Thymus (tissue), 11 donors: ENCODE results near the gene OSBPL1A. TPM values are rescaled to one million over a fixed set of nuclear protein-coding genes. Genes with fewer than 3 reads are reported as not detected.

Experiments used
- DNase-seq, 9 donors: peaks; one replicate each; pipeline ENCODE4 v3.0.0-alpha.2; 2013; ENCODE audit warnings: low spot score in 9 of 9, low read depth in 6 of 9, missing footprints in 1 of 9
- H3K27ac ChIP-seq, 2 donors: one replicate each; pipeline ENCODE4 v1.5.1; 2013; ENCODE audit warnings: control low read depth in 1 of 2, low read depth in 1 of 2, low read length in 1 of 2, mild to moderate bottlenecking in 1 of 2, moderate library complexity in 1 of 2
- H3K27me3 ChIP-seq, 2 donors: one replicate each; pipeline ENCODE4 v1.5.1; 2013; ENCODE audit warnings: low read length in 1 of 2; ENCODE audit not compliant: control insufficient read depth in 2 of 2, insufficient read depth in 1 of 2
- H3K36me3 ChIP-seq, 2 donors: one replicate each; pipeline ENCODE4 v1.5.1; 2013; ENCODE audit warnings: low read length in 1 of 2, mild to moderate bottlenecking in 1 of 2, moderate library complexity in 1 of 2; ENCODE audit not compliant: control insufficient read depth in 2 of 2, insufficient read depth in 2 of 2
- H3K4me1 ChIP-seq, 2 donors: one replicate each; pipeline ENCODE4 v1.5.1; 2013; ENCODE audit warnings: low read length in 2 of 2; ENCODE audit not compliant: control insufficient read depth in 2 of 2, insufficient read depth in 2 of 2
- H3K4me3 ChIP-seq, 2 donors: one replicate each; pipeline ENCODE4 v1.5.1; 2013; ENCODE audit warnings: low read length in 2 of 2, control low read depth in 1 of 2, mild to moderate bottlenecking in 1 of 2
- H3K9me3 ChIP-seq, 2 donors: one replicate each; pipeline ENCODE4 v1.5.1; 2013; ENCODE audit warnings: low read length in 1 of 2, mild to moderate bottlenecking in 1 of 2; ENCODE audit not compliant: control insufficient read depth in 2 of 2, insufficient read depth in 1 of 2
- WGBS: extraction: QIAGEN DNeasy Blood & Tissue Kit; methylation state at CpG from one replicate; pipeline ENCODE4 v1.1.7; 2013; 5-methylcytosine and 5-hydroxymethylcytosine counted together
- polyA plus RNA-seq: library from polyadenylated mRNA; stranded (reverse); fragments of 200-250 nt; gene quantifications from one replicate; pipeline ENCODE4 v1.2.3, GENCODE V29; 2013
- total RNA-seq: library from RNA; stranded (reverse); fragments of 120-200 nt; gene quantifications from one replicate; pipeline ENCODE4 v1.2.4, GENCODE V29; 2013
- donor health status: healthy.

OSBPL1A gene
- total and polyA plus RNA-seq, 2 donors = 10.7 to 21.0 TPM

DNA sequence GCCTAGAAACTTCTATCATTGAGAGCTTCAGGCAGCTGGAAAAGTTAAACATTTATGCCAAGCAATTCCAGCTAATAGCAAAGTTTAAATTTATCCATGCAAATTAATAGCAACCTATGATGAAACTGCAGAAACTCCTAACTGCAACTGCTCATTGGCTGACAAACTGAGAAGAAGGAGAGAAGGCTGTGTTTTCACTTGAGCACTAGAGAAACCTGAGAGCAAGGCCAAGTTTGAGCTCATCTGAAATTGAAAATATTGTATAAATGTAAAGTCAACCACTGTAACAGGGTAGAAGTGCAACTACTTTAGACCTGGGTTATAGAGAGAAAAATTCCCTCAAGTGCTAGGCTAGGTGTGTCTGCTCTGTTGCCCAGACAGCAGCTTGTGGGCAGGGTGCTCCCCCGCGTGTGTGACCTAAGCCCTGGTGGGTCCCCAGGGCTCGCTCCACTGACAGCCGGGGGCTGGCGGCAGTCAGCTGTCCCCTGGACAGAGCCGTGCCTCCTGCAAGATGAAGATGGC lies 208.6 kb downstream of the OSBPL1A start:
- H3K4me1 ChIP-seq = no peaks in the 10 kb centered on the region
- H3K27me3 ChIP-seq = no peaks in the 10 kb centered on the region
- no peak overlapping the region for H3K4me3 ChIP-seq
- 88% methylated on average over 6 of the region's 6 CpGs for WGBS
- H3K27ac ChIP-seq = no peak overlapping the region
- no peaks in the 10 kb centered on the region for H3K36me3 ChIP-seq
- no peaks in the 10 kb centered on the region for H3K9me3 ChIP-seq
- no peak for DNase-seq

DNA sequence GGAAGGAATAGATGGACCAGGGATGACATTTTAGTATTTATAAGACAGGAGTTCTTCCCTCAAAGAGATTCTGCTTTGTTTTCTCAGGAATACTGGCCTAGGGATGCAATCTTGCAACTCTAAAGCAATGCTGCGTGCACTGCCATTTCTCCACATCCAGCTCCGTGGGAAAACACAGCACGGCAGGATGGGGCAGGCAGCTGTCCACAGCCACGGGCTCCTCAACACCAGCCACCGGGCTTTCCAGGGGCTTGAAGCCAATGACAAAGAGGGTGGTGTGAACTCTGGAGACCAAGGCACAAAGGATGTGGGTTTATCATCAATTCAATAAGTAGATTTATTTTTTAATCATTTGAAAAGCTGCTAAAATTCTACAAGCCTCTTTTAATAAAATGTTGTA lies 209.5 kb downstream of the OSBPL1A start:
- DNase-seq = no peak
- Histone ChIP-seq H3K27me3 (no peaks in the 10 kb centered on the region), H3K27ac (no peak overlapping the region), H3K36me3 (no peaks in the 10 kb centered on the region), H3K9me3 (no peaks in the 10 kb centered on the region), H3K4me1 (no peaks in the 10 kb centered on the region), H3K4me3 (no peak overlapping the region)
- WGBS = 95% methylated on average over 5 of the region's 5 CpGs

DNA sequence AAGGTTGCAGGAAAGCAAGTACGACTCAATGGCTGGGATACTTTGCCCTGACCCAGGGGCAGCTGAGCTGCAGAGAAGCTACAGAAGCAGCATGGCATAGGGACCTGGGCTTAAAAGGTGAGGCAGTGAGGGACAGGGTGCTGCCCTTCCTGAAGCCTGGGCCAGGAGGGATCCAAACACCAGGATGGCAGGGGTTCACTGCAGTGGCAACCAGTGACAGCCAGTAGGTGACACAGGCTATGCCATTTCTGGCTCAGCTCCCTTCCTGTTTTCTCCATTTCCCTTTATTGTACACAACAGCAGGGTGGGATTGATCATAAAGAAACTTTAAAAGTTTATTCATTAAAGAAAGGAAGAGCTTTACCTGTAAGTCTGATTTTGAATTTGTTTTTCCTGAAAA lies 209.9 kb downstream of the OSBPL1A start:
- H3K36me3 ChIP-seq = no peaks in the 10 kb centered on the region
- H3K27me3 ChIP-seq = no peaks in the 10 kb centered on the region
- no peaks in the 10 kb centered on the region for H3K4me1 ChIP-seq
- no peak overlapping the region for H3K4me3 ChIP-seq
- whole genome bisulfite sequencing = 98% methylated on average over 1 of the region's 1 CpG
- no peak overlapping the region for H3K27ac ChIP-seq
- no peak for DNase-seq
- no peaks in the 10 kb centered on the region for H3K9me3 ChIP-seq

DNA sequence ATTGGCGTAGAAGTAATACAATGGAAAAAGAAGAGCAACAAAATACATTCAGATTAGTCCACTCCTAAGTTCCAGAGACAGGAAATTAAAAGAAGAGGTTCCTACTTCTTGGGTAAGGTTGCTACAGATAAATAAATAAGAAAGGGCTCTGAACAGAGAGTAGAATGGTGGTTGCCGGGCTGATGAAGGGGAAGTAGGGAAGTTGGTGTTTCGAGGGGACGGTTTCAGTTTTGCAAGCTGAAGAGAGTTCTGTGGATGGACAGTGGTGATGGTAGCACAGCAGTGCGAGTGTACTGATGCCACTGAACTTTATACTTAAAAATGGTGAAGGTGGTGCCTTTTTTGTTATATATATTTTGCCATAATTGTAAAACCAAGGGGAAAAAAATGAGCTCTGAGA lies 210.6 kb downstream of the OSBPL1A start:
- WGBS = 74% methylated on average over 5 of the region's 5 CpGs
- no peaks in the 10 kb centered on the region for H3K27me3 ChIP-seq
- no peak overlapping the region for H3K4me3 ChIP-seq
- H3K36me3 ChIP-seq = no peaks in the 10 kb centered on the region
- H3K9me3 ChIP-seq = no peaks in the 10 kb centered on the region
- no peak overlapping the region for H3K27ac ChIP-seq
- no peaks in the 10 kb centered on the region for H3K4me1 ChIP-seq
- DNase-seq = no peak

DNA sequence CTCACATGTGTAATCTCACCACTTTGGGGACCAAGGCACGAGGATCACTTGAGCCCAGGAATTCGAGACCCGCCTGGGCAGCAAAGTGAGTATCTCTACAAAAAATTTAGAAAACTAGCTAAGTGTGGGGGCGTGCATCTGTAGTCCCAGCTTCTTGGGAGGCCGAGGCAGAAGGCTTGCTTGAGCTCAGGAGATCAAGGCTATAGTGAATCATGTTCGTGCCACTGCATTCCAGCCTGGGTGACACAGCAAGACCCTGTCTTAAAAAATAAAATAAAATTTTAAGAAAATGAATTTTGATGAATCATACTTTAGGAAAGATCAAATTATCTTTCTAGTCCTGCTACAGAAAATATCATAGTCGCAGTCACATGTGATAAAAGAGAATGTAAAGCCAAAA lies 211.8 kb downstream of the OSBPL1A start:
- Histone ChIP-seq H3K4me3 (no peak overlapping the region), H3K36me3 (no peaks in the 10 kb centered on the region), H3K27ac (no peak overlapping the region), H3K27me3 (no peaks in the 10 kb centered on the region), H3K9me3 (no peaks in the 10 kb centered on the region), H3K4me1 (no peaks in the 10 kb centered on the region)
- DNase-seq = no peak
- 99% methylated on average over 7 of the region's 7 CpGs for WGBS

DNA sequence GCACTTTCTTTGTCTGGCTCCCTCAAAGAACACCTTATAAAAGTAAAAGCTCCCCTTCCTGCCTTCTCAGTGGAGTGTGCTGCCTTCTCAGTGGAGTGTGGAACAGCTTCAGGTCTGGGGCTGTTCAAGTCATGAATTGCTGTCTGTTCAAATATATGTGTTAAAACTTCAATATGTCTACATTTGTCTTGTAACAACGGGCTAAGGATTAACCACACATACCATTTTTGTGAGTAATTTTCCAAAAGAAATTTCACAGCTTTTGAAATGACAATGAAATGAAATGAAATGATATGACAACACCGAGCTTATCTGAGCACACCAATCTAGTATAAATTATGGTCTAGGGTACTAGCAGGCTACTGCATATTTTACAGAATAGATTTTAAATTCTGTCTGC lies 215.8 kb downstream of the OSBPL1A start:
- no peaks in the 10 kb centered on the region for H3K9me3 ChIP-seq
- 95% methylated on average over 2 of the region's 2 CpGs for WGBS
- no peaks in the 10 kb centered on the region for H3K4me1 ChIP-seq
- no peaks in the 10 kb centered on the region for H3K27me3 ChIP-seq
- H3K36me3 ChIP-seq = no peaks in the 10 kb centered on the region
- no peak overlapping the region for H3K4me3 ChIP-seq
- H3K27ac ChIP-seq = no peak overlapping the region
- DNase-seq = no peak

DNA sequence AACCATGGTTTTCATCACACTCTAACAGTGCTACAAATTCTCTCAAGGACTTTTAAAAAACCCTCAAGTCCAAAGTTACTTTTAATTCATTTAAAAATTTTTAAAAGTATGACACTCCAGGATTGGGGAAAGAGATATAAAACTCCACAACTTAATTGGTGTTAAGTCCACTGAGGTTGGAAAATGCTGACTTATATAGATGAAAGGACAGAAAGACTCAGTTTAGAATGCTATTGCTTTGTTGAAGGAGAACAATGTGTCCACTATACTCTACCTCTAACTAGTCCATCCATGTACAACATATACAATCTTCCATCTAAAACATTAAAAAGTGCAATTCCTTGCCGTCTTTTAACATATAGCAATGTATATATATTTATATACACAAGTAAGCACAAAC lies 217.6 kb downstream of the OSBPL1A start:
- no peak for DNase-seq

DNA sequence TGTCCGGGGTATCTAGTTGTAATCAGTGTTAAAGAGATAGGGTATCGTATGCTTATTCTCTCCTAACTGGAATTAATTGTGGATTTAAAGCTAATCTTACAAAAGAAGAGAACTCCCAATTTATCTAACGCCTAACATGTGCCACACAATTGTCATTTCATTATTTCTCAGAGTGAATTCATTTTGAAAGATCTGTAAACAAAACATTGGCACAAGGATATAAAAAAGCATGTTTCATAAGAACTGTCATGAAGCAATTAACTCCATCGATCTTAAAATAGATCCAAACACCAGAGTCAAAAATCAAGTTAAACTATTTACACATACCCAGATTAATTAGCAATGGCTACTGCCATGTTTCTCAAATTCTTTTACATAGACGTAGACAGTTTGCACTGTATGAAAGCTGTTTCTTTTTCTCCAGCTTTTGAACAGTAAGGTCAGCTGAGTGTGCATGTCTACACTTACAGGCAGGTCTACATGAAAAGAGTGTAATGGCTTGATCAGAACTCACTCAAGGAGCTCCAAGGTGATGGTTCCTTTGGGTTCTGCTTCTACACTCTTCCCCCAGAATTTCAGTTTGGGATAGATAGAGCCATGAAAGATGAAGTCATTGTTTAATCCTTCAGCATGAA lies 220.0 kb downstream of the OSBPL1A start:
- H3K27me3 ChIP-seq = no peaks in the 10 kb centered on the region
- H3K4me1 ChIP-seq = no peaks in the 10 kb centered on the region
- no peak overlapping the region for H3K4me3 ChIP-seq
- DNase-seq = no peak
- 97% methylated on average over 5 of the region's 5 CpGs for WGBS
- no peak overlapping the region for H3K27ac ChIP-seq
- H3K36me3 ChIP-seq = no peaks in the 10 kb centered on the region
- no peaks in the 10 kb centered on the region for H3K9me3 ChIP-seq

More for the DNA sequence above, 217.6 kb downstream of the OSBPL1A start:
- Histone ChIP-seq H3K27me3 (no peaks in the 10 kb centered on the region), H3K9me3 (no peaks in the 10 kb centered on the region), H3K36me3 (no peaks in the 10 kb centered on the region), H3K4me1 (no peaks in the 10 kb centered on the region), H3K4me3 (no peak overlapping the region), H3K27ac (no peak overlapping the region)
- 97% methylated on average over 1 of the region's 1 CpG for WGBS

DNA sequence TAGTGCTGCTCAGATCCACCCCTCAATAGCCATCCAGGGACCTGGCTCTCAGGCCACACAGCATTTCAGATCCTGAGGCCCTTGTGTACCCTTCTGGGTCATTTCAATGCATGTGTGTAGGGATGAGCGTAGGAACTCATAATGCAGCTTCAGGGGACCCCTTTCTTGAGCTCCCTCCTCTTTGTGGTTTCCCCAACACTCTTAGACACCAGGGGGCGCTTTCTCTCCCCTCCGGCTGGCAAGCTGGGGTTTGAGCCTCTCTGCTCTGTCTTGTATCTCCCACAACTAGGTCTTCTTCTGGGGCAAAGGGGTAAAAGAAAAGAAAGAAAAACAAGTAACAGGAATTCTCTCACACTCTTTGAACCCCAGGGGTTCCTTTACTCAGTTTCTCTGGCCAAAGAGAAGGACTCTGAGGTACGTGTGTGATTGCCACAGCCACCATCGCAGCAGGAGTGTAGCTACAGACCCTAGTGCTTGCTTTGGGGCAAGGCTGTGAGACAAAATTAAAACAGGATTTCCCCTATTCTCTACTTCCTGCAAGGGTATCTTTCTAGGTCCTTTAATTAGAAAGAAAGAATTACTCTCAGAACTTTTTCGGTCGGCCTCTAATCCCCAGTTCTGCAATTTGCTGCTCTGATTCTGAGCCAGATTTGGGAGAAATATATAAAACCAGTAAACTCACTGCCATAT lies 220.8 kb downstream of the OSBPL1A start:
- Histone ChIP-seq H3K4me1 (no peaks in the 10 kb centered on the region), H3K36me3 (no peaks in the 10 kb centered on the region), H3K27me3 (no peaks in the 10 kb centered on the region), H3K27ac (no peak overlapping the region), H3K4me3 (no peak overlapping the region), H3K9me3 (no peaks in the 10 kb centered on the region)
- DNase-seq = peak; percentile 5 to 65 (median 19)
- 91% methylated on average over 7 of the region's 7 CpGs for WGBS
